HL-60 (cell line): ENCODE data around the gene RAB17.

ENCODE experiments used
- CTCF ChIP-seq: IDR thresholded peaks from one replicate; pipeline ENCODE4 v1.5.1; 2011; ENCODE audit warnings: low read length, control low read depth, inconsistent platforms; ENCODE audit not compliant: insufficient read depth
- GABPA ChIP-seq: IDR thresholded peaks from 2 replicates; pipeline ENCODE4 v1.6.1; 2012; ENCODE audit warnings: low read depth
- POLR2AphosphoS5 ChIP-seq: IDR thresholded peaks from 2 replicates; pipeline ENCODE4 v1.6.1; 2012; ENCODE audit warnings: low read depth

GRCh38 chr2:237533668-237534161 lies 56.8 kb downstream of the RAB17 start:
- TF ChIP-seq CTCF, result no peak
- no peak for TF ChIP-seq POLR2AphosphoS5
- TF ChIP-seq GABPA, result no peak
